CD4-positive, CD25-positive, alpha-beta regulatory T cell (primary cell): ENCODE measurements around the gene CENPP. TPM values are rescaled to one million over a fixed set of nuclear protein-coding genes. Genes with fewer than 3 reads are reported as not detected.

ENCODE experiments used
- ATAC-seq, 2 donors: fragments of 150-1000 bp; cut with Tn5 transposase; one replicate each; pipeline ENCODE4 v1.10.0; 2021; ENCODE audit warnings: low read depth in 2 of 2, moderate number of reproducible peaks in 2 of 2, moderate library complexity in 1 of 2
- DNase-seq, 3 donors: peaks; one replicate each; pipeline versions ENCODE4 v3.0.0 to v3.0.0-alpha.2; 2012 to 2022; ENCODE audit warnings: mixed read lengths in 1 of 3
- H3K27ac ChIP-seq: one replicate; pipeline ENCODE4 v1.7.0; 2013; ENCODE audit warnings: mild to moderate bottlenecking, low read length; ENCODE audit not compliant: insufficient read depth, poor library complexity, severe bottlenecking
- H3K27me3 ChIP-seq: one replicate; pipeline ENCODE4 v1.7.0; 2013; ENCODE audit warnings: low read length; ENCODE audit not compliant: control insufficient read depth, insufficient read depth
- H3K36me3 ChIP-seq: one replicate; pipeline ENCODE4 v1.7.0; 2013; ENCODE audit warnings: mild to moderate bottlenecking, low read length, moderate library complexity; ENCODE audit not compliant: control insufficient read depth, insufficient read depth
- H3K4me1 ChIP-seq: 2 replicates; pipeline ENCODE4 v1.7.0; 2013; ENCODE audit warnings: mild to moderate bottlenecking, low read length; ENCODE audit not compliant: insufficient read depth, control insufficient read depth, poor library complexity, severe bottlenecking
- H3K4me3 ChIP-seq: one replicate; pipeline ENCODE4 v1.7.0; 2013; ENCODE audit warnings: low read depth, mild to moderate bottlenecking, low read length, moderate library complexity
- H3K9me3 ChIP-seq, 2 experiments: 1 replicate in 1 of 2; 2 replicates in 1 of 2; pipeline ENCODE4 v1.7.0; 2013; ENCODE audit warnings: low read length in 2 of 2, mild to moderate bottlenecking in 1 of 2, moderate library complexity in 1 of 2; ENCODE audit not compliant: control insufficient read depth in 2 of 2
- H3K27ac Mint-ChIP-seq, 3 donors: one replicate each; pipeline ENCODE4 v1.8.0; 2020 to 2022; ENCODE audit warnings: mild to moderate bottlenecking in 3 of 3, mixed read lengths in 3 of 3, moderate library complexity in 2 of 3
- H3K27me3 Mint-ChIP-seq: one replicate; pipeline ENCODE4 v1.8.0; 2022; ENCODE audit warnings: mild to moderate bottlenecking, mixed read lengths
- H3K36me3 Mint-ChIP-seq: one replicate; pipeline ENCODE4 v1.8.0; 2020; ENCODE audit warnings: mixed read lengths
- H3K4me1 Mint-ChIP-seq, 4 donors: one replicate each; pipeline ENCODE4 v1.8.0; 2020 to 2022; ENCODE audit warnings: mixed read lengths in 4 of 4, mild to moderate bottlenecking in 1 of 4
- H3K4me3 Mint-ChIP-seq, 4 donors: one replicate each; pipeline ENCODE4 v1.8.0; 2020 to 2022; ENCODE audit warnings: mild to moderate bottlenecking in 4 of 4, mixed read lengths in 4 of 4, moderate library complexity in 3 of 4
- H3K9me3 Mint-ChIP-seq, 7 donors: one replicate each; pipeline ENCODE4 v1.8.0; 2020 to 2022; ENCODE audit warnings: mixed read lengths in 7 of 7, mild to moderate bottlenecking in 3 of 7, moderate library complexity in 2 of 7
- polyA plus RNA-seq, 4 donors: library from polyadenylated mRNA; unstranded; fragments of 300-500 nt; fragmentation: Illumina TruSeq; gene quantifications; one replicate each; pipeline ENCODE4 v1.2.3, GENCODE V29; 2021
- total RNA-seq: library from RNA; stranded (reverse); gene quantifications from one replicate; pipeline ENCODE4 v1.2.3, GENCODE V29; 2022

Gene CENPP
- total and polyA plus RNA-seq, 5 donors from 2014 or later = 2.7 to 6.1 (median 4.4) TPM

DNA sequence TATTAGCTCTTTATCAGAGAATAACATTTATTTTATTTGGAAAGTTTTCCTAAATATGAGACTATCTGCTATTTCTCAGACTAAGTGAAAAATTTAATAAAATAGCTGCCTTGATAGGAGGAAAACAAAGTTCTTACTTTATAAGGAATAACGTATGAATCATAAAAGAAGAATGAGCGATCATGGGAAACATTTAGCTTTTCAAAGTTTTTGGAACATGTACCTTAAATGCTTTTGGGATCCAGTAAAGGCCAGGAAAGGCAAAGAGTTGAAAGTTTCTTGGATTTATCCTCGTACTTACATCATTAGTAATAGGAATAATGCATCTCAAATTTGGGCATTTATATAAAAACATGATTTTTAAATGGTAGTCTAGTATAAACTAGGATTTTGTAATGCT is 59.2 kb downstream of the CENPP start:
- H3K4me1 ChIP-seq = no peaks in the 10 kb centered on the region
- H3K36me3 ChIP-seq = no peaks in the 10 kb centered on the region
- Mint-ChIP-seq H3K27me3 (no peaks in the 10 kb centered on the region), H3K36me3 (peaks cover 6% of the 10 kb centered on the region), H3K4me3 (no peak overlapping the region), H3K27ac (no peak overlapping the region), H3K4me1 (peaks cover 4 to 7% (median 6%) of the 10 kb centered on the region in 4 donors), H3K9me3 (no peaks in the 10 kb centered on the region)
- H3K4me3 ChIP-seq = no peak overlapping the region
- DNase-seq (no peak), ATAC-seq (no peak)
- no peak overlapping the region for H3K27ac ChIP-seq
- H3K9me3 ChIP-seq = no peaks in the 10 kb centered on the region
- no peaks in the 10 kb centered on the region for H3K27me3 ChIP-seq

DNA sequence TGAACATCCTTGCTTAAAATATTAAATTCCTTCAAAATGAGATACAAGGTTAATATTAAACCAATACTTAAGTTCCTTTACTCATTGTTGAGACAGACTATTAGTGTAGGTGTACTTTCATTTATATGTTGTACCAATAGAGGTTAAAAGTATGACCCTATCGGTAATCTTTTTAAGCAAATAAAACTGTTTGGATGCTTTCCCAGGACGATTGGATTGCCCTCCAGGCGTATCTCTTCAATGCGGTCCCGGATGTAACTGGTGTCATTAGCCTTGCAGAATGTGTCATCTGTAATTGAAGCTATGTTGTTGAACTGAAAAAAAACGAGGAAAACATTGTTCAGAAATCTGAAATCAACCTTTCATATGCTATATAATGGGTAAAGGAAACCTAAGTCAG is 59.7 kb downstream of the CENPP start:
- no peak for DNase-seq
- Mint-ChIP-seq H3K4me1 (peaks cover 4 to 6% (median 5%) of the 10 kb centered on the region in 4 donors), H3K4me3 (no peak overlapping the region), H3K27ac (no peak overlapping the region), H3K36me3 (peaks cover 6% of the 10 kb centered on the region), H3K9me3 (no peaks in the 10 kb centered on the region), H3K27me3 (no peaks in the 10 kb centered on the region)
- Histone ChIP-seq H3K27me3 (no peaks in the 10 kb centered on the region), H3K36me3 (no peaks in the 10 kb centered on the region), H3K4me3 (no peak overlapping the region), H3K9me3 (no peaks in the 10 kb centered on the region), H3K27ac (no peak overlapping the region), H3K4me1 (no peaks in the 10 kb centered on the region)
- ATAC-seq = no peak

DNA sequence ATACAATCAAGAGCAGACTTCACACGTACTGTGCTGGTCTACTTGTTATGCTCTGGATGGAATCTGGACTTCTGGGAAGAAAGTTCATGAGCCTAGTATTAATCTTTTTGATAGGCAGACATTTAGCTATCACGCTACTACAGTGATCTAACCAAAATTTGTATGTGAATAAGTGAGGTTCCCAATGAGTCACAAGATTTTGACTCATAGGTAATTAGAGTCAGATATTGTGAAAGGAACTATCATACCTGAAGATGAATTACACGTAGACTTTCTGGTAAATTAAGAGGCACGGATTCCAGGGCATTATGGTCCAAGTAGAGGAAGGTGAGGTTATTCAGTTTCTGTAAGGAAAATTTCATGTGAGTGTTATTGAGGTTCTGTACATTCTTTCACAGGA is 60.2 kb downstream of the CENPP start:
- no peak overlapping the region for H3K4me3 Mint-ChIP-seq
- ATAC-seq (no peak), DNase-seq (no peak)
- H3K9me3 Mint-ChIP-seq = no peaks in the 10 kb centered on the region
- Histone ChIP-seq H3K4me1 (no peaks in the 10 kb centered on the region), H3K27ac (no peak overlapping the region), H3K4me3 (no peak overlapping the region), H3K9me3 (no peaks in the 10 kb centered on the region), H3K36me3 (no peaks in the 10 kb centered on the region), H3K27me3 (no peaks in the 10 kb centered on the region)
- no peak overlapping the region for H3K27ac Mint-ChIP-seq
- H3K27me3 Mint-ChIP-seq = no peaks in the 10 kb centered on the region
- peaks cover 6% of the 10 kb centered on the region for H3K36me3 Mint-ChIP-seq
- H3K4me1 Mint-ChIP-seq = peaks cover 1 to 6% (median 5%) of the 10 kb centered on the region in 4 donors

DNA sequence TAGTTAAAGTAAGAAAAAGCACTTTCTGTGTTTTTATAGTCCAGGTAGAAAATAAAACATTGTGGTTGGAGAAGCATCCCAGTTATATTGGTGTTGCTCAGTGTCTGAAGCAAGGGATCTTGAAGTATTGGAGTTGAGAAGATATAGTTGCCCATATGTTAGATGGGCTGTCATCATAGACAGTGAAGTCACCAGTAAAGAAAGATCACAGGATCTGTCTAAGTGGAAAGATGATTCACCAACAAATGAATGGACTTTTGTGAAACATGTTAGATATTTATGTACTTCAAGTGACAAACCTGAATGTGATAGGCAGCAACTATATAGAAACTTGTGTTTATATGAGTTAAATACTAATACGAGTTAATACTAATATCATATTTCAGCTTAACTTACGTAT is 66.9 kb downstream of the CENPP start:
- no peaks in the 10 kb centered on the region for H3K27me3 ChIP-seq
- H3K4me1 Mint-ChIP-seq = peaks cover 0 to 4% (median 0%) of the 10 kb centered on the region in 4 donors
- no peak overlapping the region for H3K27ac ChIP-seq
- no peaks in the 10 kb centered on the region for H3K9me3 ChIP-seq
- no peak for DNase-seq
- no peaks in the 10 kb centered on the region for H3K36me3 ChIP-seq
- no peaks in the 10 kb centered on the region for H3K36me3 Mint-ChIP-seq
- H3K4me3 ChIP-seq = no peak overlapping the region
- no peak overlapping the region for H3K4me3 Mint-ChIP-seq
- H3K4me1 ChIP-seq = no peaks in the 10 kb centered on the region
- H3K27ac Mint-ChIP-seq = peak overlapping the region in 1 of 3 donors; percentile 22
- H3K9me3 Mint-ChIP-seq = no peaks in the 10 kb centered on the region
- no peak for ATAC-seq
- H3K27me3 Mint-ChIP-seq = no peaks in the 10 kb centered on the region

GRCh38 chr9:92393686-92394085 is 67.9 kb downstream of the CENPP start:
- ATAC-seq (no peak), DNase-seq (no peak)
- Mint-ChIP-seq H3K36me3 (no peaks in the 10 kb centered on the region), H3K9me3 (no peaks in the 10 kb centered on the region), H3K4me1 (peaks cover 0 to 4% (median 0%) of the 10 kb centered on the region in 4 donors), H3K27me3 (no peaks in the 10 kb centered on the region), H3K4me3 (no peak overlapping the region), H3K27ac (no peak overlapping the region)
- Histone ChIP-seq H3K27me3 (no peaks in the 10 kb centered on the region), H3K36me3 (no peaks in the 10 kb centered on the region), H3K4me1 (no peaks in the 10 kb centered on the region), H3K9me3 (no peaks in the 10 kb centered on the region), H3K27ac (no peak overlapping the region), H3K4me3 (no peak overlapping the region)

DNA sequence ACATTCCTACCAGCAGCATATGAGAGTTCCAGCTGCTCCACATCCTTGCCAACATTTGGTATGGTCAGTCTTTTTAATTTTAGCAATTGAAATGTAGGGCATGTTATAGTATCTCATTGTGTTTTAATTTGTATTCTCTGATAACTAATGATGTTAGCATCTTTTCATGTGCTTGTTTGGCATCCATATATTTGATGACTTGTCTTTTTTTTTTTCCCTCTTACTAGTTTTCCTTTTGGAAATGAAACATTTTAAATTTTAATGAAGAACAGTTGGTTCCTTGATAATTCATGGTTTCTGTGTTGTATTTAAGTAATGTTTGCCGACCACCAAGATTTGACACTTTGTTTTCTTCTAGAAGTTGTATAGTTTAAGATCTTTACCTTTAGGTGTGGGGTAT is 69.9 kb downstream of the CENPP start:
- DNase-seq (no peak), ATAC-seq (no peak)
- no peaks in the 10 kb centered on the region for H3K36me3 ChIP-seq
- Mint-ChIP-seq H3K36me3 (no peaks in the 10 kb centered on the region), H3K27ac (no peak overlapping the region), H3K9me3 (no peaks in the 10 kb centered on the region), H3K27me3 (no peaks in the 10 kb centered on the region), H3K4me3 (no peak overlapping the region), H3K4me1 (peaks cover 0 to 4% (median 0%) of the 10 kb centered on the region in 4 donors)
- no peaks in the 10 kb centered on the region for H3K9me3 ChIP-seq
- no peak overlapping the region for H3K27ac ChIP-seq
- no peak overlapping the region for H3K4me3 ChIP-seq
- H3K4me1 ChIP-seq = no peaks in the 10 kb centered on the region
- no peaks in the 10 kb centered on the region for H3K27me3 ChIP-seq

DNA sequence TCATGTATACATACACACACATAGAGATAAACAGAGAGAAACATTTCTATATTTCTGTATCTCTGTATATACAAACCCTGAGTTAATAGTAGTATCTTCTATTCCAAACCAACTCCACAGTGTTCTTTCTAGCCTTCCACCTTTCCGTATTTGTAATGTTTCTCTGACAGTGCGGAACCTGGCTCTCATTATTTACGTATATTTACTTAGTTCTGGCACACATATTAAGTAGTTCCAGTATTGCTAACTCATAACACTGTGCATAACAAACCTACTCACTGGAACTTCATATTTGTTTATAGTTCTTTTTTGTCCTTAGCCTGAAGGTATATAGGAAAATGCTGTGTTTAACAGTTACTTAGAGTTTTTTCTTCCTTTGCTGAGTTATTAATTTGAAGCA is 72.1 kb downstream of the CENPP start:
- H3K4me1 Mint-ChIP-seq = peaks cover under 1 to 8% (median 3%) of the 10 kb centered on the region in 4 donors
- no peak for DNase-seq
- H3K4me3 ChIP-seq = no peak overlapping the region
- no peak overlapping the region for H3K27ac ChIP-seq
- ATAC-seq = no peak
- H3K27me3 Mint-ChIP-seq = no peaks in the 10 kb centered on the region
- no peaks in the 10 kb centered on the region for H3K9me3 ChIP-seq
- no peaks in the 10 kb centered on the region for H3K9me3 Mint-ChIP-seq
- no peaks in the 10 kb centered on the region for H3K36me3 ChIP-seq
- H3K36me3 Mint-ChIP-seq = no peaks in the 10 kb centered on the region
- no peak overlapping the region for H3K27ac Mint-ChIP-seq
- no peaks in the 10 kb centered on the region for H3K4me1 ChIP-seq
- H3K4me3 Mint-ChIP-seq = no peak overlapping the region
- H3K27me3 ChIP-seq = no peaks in the 10 kb centered on the region

DNA sequence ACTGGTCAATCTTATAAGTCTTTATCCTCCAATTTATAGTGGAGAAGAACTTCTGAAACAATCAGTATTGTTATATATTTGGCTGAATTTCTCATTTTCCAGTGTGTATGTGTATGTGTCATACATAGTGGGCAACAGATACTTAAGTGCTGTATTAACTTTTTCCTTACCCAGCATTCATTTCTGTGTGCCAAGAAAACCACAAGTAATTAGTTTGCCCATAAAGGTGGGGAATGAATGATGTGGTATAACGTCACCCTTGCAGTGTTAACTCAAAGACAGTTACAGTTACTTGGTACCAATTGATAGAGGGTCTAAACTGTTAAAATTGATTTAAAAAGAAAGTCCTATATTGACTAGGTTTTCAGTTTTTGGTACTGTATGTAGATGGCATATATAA is 76.6 kb downstream of the CENPP start:
- no peak overlapping the region for H3K27ac Mint-ChIP-seq
- H3K36me3 Mint-ChIP-seq = no peaks in the 10 kb centered on the region
- no peaks in the 10 kb centered on the region for H3K27me3 Mint-ChIP-seq
- Histone ChIP-seq H3K27me3 (no peaks in the 10 kb centered on the region), H3K36me3 (no peaks in the 10 kb centered on the region), H3K4me1 (peaks cover 28% of the 10 kb centered on the region), H3K4me3 (no peak overlapping the region), H3K27ac (no peak overlapping the region), H3K9me3 (no peaks in the 10 kb centered on the region)
- no peaks in the 10 kb centered on the region for H3K9me3 Mint-ChIP-seq
- H3K4me1 Mint-ChIP-seq = peaks cover 28 to 41% (median 33%) of the 10 kb centered on the region in 4 donors
- H3K4me3 Mint-ChIP-seq = no peak overlapping the region
- ATAC-seq (no peak), DNase-seq (no peak)
